Measurements from ENCODE around the gene STUB1.
A peak's percentile ranks its signal among the peaks of the same experiment; 100 is the strongest.

STUB1 gene

DNA sequence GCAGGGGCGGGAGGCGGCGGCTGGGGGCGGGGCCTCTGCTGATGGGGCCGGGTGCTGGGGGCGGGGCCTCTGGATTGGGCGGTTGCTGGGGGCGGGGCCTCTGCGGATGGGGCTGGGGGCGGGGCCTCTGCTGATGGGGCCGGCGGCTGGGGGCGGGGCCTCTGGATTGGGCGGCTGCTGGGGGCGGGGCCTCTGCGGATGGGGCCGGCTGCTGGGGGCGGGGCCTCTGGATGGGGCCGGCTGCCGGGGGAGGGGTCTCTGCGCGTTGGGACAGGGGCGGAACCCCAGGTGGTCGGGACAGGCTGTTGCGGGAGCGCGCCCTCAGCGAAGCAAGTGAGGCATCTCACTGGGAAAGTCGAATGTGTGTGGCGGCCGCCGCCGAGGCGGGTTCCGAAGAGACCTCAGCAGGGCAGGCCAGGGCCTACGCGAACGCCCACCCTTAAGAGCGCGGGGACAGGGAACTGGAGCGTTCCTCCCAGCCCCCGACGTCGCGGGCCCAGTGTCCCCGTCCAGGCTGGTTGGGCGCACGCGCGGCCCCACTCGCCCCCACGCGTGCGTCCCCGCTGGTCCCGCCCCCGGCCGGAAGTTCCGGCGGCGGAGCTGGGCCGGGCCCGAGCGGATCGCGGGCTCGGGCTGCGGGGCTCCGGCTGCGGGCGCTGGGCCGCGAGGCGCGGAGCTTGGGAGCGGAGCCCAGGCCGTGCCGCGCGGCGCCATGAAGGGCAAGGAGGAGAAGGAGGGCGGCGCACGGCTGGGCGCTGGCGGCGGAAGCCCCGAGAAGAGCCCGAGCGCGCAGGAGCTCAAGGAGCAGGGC is at the start of gene STUB1:
TSS of gene STUB1 (plus strand) at position 597 of the 811 bp plus-strand sequence. CDS start at position 713, 116 bp downstream.
- no peak for DNase-seq

DNA sequence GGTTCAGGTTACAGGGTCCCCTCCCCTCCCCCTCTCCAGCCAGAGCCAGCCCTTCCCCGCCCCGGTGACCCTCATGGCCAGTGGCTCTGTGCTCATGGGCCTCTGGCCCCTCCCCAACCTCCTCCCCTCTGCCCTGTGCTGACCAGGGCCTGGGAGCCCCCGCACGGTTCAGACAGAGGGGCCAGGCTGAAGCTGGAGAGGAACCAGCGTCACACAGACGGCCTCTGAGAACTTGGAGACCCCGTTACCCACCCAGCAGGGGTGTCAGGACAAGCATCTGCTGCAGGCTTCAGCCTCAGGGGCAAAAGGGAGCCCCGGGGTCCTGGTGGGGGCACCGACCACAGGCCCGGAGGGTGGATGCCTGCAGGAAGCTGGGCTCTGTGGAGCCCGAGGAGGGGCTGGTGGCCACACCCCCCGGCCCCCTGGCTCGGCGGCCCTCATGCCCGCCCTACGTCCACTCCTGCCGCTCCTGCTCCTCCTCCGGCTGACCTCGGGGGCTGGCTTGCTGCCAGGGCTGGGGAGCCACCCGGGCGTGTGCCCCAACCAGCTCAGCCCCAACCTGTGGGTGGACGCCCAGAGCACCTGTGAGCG is 49.3 kb upstream of the STUB1 start, which contains the start of gene WFIKKN1:
TSS of gene WFIKKN1 (plus strand) at position 171 of the 591 bp plus-strand sequence. CDS start at position 440, 269 bp downstream.
- DNase-seq, result no peak

DNA sequence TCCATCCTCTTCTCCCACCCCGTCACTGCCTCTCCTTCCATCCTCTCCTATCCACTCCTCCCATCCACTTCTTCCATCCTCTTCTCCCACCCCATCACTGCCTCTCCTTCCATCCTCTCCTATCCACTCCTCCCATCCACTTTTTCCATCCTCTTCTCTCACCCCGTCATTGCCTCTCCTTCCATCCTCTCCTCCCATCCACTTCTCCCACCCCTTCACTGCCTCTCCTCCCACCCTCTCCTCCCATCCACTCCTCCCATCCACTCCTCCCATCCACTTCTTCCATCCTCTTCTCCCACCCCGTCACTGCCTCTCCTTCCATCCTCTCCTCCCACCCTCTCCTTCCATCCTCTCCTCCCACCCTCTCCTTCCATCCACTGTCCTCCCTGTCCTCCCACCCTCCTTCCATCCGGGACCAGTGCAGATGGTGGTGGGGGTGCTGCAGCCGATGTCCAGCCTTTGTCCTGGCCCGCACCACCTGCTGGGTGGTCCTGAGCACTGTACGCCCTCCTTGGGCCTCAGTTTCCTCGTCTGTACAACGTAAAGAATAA is 48.3 kb upstream of the STUB1 start:
- DNase-seq, result no peak

DNA sequence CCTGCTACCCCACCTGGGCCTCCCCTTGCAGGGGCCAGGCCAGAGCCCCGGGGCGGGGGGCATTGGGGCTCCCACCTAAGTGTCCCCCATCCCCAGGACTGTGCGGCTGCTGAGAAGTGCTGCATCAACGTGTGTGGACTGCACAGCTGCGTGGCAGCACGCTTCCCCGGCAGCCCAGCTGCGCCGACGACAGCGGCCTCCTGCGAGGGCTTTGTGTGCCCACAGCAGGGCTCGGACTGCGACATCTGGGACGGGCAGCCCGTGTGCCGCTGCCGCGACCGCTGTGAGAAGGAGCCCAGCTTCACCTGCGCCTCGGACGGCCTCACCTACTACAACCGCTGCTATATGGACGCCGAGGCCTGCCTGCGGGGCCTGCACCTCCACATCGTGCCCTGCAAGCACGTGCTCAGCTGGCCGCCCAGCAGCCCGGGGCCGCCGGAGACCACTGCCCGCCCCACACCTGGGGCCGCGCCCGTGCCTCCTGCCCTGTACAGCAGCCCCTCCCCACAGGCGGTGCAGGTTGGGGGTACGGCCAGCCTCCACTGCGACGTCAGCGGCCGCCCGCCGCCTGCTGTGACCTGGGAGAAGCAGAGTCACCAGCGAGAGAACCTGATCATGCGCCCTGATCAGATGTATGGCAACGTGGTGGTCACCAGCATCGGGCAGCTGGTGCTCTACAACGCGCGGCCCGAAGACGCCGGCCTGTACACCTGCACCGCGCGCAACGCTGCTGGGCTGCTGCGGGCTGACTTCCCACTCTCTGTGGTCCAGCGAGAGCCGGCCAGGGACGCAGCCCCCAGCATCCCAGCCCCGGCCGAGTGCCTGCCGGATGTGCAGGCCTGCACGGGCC is 47.5 kb upstream of the STUB1 start:
- no peak for DNase-seq

DNA sequence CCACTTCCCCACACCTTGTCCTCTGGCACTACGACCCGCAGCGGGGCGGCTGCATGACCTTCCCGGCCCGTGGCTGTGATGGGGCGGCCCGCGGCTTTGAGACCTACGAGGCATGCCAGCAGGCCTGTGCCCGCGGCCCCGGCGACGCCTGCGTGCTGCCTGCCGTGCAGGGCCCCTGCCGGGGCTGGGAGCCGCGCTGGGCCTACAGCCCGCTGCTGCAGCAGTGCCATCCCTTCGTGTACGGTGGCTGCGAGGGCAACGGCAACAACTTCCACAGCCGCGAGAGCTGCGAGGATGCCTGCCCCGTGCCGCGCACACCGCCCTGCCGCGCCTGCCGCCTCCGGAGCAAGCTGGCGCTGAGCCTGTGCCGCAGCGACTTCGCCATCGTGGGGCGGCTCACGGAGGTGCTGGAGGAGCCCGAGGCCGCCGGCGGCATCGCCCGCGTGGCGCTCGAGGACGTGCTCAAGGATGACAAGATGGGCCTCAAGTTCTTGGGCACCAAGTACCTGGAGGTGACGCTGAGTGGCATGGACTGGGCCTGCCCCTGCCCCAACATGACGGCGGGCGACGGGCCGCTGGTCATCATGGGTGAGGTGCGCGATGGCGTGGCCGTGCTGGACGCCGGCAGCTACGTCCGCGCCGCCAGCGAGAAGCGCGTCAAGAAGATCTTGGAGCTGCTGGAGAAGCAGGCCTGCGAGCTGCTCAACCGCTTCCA is 46.7 kb upstream of the STUB1 start:
- no peak for DNase-seq

DNA sequence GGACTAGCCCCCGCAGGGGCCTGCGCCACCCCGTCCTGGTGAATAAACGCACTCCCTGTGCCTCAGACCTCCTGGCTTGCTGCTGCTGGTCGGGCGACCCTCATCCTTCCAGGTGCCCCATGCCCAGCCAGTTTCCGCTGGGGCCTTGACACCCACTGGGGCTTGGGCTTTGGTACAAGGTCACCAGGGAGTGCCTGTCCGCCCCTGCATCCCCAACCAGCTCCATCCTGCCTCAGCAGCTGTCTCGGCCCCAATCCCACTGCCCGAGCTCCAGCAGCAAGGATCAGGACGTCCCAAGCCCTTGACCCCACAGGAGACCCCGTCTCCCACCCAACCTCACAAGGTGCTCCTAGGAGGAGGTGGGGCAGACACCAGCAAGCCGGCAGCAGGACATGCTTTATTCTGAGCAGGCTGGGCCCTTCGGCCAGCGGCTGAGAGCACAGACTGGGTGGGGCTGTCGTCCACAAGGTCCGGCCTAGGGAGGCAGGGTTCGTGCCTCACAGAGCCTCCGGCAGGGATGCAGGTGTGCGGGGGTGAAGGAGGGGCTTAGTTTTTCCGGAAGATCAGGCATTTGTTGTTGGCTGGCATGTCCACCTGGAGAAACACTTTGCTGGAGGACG is 46.0 kb upstream of the STUB1 start:
- DNase-seq, result no peak

DNA sequence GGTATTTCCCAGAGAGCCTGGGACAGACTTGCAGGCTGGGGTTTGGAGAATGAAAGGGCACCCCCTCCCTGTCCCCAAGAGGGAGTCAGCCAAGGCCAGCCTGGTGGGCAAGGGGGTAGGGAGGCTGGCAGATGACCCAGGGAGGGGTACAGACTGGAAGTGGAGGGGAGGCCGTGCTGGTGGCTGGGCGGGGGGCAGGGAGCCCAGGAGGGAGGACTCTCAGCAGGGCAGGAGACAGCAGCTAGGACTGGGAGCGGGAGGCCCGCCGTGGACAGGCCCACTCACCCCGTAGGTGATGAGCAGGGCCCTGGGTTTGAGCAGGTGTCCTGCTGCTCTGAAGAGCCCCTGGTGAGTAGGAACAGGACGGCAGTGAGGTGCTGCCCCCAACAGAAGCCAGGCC is 45.2 kb upstream of the STUB1 start:
- no peak for DNase-seq

DNA sequence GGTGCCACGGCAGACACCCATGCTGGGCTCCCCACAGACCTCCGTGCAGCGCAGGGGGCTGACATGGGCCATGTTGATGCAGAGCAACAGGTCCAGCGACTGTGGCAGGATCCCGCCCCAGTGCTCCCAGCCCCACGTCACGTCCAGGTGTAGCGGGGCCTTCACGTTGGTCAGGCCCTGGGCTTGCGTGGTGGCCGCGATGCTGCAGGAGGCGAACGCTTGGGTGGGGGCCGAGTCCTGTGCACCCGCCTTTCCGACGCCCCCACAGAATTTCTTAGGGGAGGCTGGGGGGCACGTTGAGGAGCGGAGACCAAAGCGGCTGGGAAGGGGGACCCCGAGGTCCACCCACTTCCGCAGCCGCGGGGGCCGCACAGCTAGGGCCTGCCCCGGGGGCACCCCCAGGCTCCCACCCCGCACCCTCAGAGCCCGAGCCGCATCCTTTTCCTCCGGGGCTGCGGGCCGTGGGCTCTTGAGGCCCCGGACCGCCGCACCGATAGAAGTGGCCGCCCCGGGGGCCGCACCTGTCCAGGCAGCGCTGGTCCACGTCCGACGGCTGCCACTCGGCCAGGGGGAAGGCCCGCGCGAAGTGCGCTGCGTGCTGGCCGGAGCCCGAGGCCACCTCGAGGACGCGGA is 44.5 kb upstream of the STUB1 start:
- DNase-seq, result no peak

DNA sequence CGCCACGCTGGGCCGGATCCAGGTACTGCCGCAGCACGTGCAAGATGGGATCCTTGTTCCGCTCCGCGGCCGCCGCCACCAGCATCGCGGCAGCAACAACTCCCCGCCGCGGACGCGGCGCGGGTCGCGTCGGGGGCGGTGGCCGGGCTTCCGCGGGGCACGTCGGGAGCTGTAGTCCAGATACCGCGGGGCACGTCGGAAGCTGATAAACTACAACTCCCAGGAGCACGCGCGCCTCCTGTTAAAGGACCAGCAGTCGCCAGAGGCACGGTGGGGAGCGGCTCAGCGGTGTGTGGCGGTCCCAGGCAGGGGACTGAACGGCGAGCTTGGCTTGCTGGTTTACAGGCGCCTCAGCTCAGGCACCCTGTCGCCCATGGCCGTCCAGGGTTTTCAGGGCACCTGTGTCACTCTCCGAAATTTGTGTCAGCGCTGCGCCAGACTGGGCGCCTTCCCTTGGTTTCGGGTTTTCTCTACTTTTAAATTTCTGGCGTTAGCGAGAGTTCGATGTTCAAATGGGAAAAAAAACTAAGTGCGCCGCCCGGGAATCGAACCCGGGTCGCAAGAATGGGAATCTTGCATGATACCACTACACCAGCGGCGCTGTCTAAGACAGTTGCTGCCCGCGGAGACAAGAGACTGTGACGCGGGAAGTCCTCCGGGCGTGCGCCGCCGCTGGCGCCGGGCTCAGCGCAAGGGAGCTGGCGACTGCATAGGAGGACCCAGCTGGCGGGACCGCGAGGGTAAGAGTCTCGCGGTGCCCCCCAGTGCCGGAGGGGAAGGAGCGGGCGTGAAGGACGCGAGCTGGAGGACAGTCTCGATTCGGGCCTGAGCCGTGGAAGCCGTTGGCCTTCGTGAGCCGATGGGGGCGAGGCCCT is 43.8 kb upstream of the STUB1 start, which contains the start of gene METTL26:
TSS of gene METTL26 (minus strand) at position 100 of the 875 bp plus-strand sequence. CDS start at position 85, 15 bp downstream.
- peak; percentile 84 for DNase-seq

DNA sequence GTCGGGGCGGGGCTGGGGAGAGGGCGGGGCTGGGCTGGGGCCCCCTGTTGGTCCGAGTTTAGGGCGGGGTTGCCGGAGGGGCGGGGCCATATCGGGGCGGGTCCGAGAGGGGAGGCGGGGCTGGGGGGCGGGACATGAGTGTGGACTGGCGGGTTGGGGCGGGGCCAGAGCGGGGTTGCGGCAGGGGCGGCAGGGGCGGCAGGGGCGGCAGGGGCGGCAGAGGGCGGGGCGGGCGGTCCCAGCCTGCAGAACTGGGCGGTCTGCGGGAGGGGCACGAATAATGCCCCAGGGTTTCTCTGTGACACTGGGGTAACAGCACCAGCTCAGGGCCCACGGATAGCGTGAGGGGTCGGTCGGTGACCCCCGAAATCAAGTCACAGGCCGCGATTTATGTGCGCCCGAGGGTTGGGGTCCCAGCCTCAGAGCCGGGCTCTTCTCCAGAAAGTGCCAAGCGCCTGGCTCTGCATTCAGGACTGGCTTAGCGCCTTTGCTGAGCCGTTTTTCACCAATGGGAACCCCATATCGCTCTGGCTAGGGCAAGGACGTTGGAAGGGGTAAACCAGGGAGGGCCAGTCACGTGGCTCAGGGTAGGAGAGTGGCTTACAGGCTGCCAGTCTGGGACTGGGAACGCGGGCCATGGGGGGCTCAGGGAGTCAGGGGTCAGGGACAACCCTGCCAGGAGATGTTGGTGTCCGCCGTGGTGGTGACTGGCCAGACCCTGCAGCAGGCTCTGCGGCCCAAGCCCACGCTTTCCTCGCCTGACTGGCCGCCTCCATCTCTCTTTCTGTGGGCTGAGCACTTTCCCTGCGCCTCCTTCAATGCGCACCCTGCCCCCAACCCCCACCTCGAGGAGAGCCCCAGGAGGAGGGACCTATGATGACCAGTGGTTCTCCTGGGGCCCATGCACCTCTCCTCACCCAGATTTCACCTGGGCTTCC is 42.9 kb upstream of the STUB1 start:
- DNase-seq, result peak; percentile 53

DNA sequence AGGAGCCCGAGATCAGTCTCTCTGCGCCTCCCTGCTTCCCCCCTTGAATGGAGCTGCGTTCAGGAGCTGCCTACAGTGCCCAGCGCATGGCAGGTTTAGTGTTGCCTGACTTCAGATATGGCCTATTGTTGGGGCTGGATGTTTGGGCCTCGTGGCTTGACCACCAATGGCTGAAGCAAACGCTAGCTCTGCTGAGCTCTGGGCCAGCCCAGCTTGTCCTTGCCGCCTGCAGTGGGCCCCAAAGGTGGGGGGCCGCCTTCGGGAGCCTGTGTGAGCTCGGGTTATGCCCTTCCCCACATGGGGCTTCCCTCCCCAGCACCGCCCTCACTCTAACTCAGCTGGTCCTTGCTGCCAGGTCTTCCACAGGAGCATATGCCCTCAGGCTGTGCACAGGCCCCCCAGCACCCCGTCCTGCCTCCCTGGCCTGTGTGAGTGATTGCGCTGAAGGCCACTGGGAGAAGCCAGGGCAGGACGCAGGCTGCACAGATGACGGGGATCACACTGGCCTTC is 42.1 kb upstream of the STUB1 start:
- no peak for DNase-seq

DNA sequence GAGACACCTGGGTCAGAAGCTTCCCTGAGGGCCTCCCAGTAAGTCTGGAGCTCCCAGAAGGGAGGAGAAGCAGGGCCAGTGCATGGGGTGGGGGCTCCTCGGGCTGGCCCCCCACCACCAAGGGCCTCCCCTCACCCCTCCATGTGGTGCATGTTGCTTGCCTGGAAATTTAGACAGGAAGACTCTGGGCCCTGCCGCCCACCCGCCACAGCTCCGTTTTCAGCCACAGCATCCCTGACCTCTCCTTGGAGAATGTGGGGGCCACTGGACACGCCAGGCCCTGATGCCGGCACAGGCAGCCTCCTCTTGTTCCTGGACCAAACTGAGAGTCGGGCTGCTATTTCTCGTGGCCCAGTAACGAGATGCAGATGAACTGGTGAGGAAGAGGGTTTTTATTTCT is 41.4 kb upstream of the STUB1 start:
- no peak for DNase-seq

DNA sequence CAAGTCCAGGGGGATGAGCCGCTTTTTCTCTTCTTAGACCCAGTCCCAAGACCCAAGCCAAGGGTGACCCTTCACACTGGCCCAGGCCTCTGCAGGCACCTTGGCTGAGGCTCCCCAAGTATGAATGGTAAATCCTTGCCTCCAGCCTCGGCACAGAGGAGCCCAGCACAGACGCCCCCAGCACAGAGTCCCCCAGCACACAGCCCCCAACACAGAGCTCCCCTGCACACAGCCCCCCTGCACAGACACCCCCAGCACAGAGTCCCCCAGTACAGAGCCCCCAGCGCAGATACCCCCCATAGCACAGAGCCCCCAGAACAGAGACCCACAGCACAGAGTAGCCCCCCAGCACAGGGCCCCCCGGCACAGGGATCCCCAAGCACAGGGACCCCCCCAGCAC is 39.6 kb upstream of the STUB1 start:
- DNase-seq, result no peak

DNA sequence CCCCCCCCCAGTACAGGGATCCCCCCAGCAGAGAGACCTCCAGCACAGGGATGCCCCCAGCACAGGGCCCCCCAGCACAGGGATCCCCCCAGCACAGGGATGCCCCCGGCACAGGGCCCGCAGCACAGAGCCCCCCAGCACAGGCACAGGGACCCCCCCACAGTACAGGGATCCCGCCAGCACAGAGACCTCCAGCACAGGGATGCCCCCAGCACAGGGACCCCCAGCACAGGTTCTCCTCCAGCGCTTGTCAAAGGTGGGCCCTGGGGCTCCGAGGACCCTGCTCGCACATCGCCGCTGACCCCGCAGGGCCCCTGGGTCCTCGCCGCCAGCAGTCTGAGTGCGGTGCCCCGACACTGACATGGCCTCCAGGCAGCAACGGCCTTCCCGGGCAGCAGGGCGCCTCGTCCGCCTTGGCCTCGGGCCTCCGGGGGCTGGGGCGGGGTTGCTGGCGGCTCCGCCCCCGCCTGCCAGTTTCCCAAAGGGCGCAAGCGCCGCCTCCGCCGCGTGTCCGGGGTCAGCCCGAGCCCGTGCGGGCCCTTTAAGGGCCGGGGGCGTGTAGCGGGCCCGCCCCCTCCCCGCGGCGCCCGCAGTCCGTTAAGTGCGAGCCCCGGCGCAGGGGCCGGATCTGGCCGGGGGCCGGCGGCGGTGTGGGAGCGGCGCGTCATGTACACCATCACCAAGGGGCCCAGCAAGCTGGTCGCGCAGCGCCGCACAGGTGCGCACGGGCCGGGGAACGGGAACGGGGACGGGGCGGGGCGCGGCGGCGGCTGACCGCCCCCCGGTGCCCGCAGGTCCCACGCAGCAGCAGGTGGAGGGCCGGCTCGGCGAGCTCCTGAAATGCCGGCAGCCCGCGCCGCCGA is 38.7 kb upstream of the STUB1 start, which contains the start of gene MCRIP2:
TSS of gene MCRIP2 (plus strand) at position 503 of the 863 bp plus-strand sequence. CDS start at position 667, 164 bp downstream.
- peak; percentile 55 for DNase-seq

DNA sequence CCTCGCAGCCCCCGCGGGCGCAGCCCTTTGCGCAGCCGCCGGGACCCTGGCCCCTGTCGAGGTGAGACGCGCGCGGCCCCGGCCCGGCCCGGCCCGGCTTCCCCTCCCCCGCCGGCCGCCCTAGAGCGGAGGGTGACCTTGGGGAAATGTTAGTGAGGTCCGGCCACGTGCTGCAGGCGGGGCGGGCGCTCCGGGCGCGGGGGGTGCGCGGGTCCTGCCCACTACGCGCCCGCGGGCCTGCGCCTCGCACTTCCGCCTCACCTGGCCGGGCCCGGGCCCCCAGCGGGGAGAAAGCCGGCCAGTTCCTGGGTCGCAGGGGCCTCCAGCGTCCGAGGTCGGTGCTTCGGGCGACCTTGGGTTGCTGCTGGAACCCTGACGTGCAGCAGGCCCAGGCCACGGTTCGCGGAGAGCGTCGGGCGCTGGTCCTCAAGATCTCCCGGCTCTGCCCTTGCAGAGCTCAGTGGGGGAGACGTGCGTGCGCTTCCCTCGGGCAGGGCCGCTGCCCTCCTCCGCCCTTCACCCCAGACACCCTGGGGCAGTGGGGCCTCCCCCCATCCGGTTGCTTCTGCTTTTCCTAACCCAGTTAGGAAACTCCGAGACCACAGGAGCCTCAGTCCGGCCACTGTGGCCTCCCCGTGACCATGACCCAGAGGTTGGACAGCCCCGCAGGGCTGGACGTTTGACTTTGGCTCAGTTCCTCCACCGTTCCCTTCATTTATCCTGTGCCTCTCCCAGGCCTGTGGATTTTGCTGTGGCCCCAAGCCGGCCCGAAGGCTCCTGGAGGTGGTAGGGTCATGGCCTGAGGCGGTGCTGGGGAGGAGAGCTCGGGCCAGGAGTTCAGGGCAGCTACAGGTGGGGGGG is 37.8 kb upstream of the STUB1 start:
- DNase-seq, result no peak

DNA sequence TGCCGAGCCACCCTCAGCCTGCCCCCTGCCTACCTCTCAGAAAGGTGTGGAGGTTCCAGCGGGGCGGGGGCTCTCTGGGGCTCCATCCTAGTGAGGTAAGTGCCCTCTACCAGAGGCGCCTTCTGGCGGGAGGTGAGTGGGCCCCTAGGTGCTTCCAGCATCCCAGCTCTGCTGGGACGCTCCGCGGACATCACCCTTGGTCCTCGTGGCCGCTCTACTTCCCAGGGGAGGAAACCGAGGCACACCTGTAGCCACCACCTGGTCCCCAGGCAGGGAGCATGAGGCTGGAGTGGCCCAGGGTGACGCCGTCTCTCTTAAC is 37.2 kb upstream of the STUB1 start:
- DNase-seq, result no peak

DNA sequence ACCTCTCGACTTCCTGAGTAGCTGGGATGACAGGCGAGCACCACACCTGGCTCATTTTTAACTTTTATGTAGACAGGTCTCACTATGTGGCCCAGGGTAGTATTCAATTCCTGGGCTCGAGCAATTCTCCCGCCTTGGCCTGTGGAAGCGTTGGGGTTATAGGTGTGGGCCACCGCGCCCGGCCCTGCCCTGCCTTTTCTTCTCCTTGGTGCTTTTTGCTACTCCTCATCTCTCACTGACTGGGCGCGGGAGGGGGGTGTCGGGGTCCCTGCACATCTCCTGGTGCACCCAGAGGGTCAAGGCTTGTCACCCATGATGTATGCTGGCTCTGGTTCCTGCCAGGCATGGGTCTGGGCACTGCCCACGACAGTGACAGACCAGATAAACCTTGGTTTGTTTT is 35.7 kb upstream of the STUB1 start:
- no peak for DNase-seq

Data from DMS79 treated with DMSO at 0.1 percent for 48 hours (cell line).